Nephron progenitor cell (in vitro differentiated cells): ENCODE measurements around the gene ARHGAP45.

Source experiments
- DNase-seq: peaks from one replicate; pipeline ENCODE4 v3.0.0; 2021
- H3K27ac Mint-ChIP-seq: 2 replicates; pipeline ENCODE4 v1.8.0; 2021; ENCODE audit warnings: mild to moderate bottlenecking, moderate library complexity, mixed read lengths
- H3K27me3 Mint-ChIP-seq: 2 replicates; pipeline ENCODE4 v1.8.0; 2021; ENCODE audit warnings: mild to moderate bottlenecking, low read depth, mixed read lengths; ENCODE audit not compliant: poor library complexity
- H3K36me3 Mint-ChIP-seq: 2 replicates; pipeline ENCODE4 v1.8.0; 2021; ENCODE audit warnings: low read depth, mixed read lengths
- H3K4me1 Mint-ChIP-seq: 2 replicates; pipeline ENCODE4 v1.8.0; 2021; ENCODE audit warnings: mixed read lengths
- H3K4me3 Mint-ChIP-seq: 2 replicates; pipeline ENCODE4 v1.8.0; 2021; ENCODE audit warnings: mild to moderate bottlenecking, moderate library complexity, mixed read lengths
- H3K9me3 Mint-ChIP-seq: 2 replicates; pipeline ENCODE4 v1.8.0; 2021; ENCODE audit warnings: mild to moderate bottlenecking, moderate library complexity, mixed read lengths
- TF ChIP-seq, protein P1 (sequence below): fragments of 200-600 bp; sonication (generic); IDR thresholded peaks from 2 replicates; pipeline ENCODE4 v1.5.0; 2021; ENCODE audit warnings: antibody characterized with exemption

ARHGAP45 gene

DNA sequence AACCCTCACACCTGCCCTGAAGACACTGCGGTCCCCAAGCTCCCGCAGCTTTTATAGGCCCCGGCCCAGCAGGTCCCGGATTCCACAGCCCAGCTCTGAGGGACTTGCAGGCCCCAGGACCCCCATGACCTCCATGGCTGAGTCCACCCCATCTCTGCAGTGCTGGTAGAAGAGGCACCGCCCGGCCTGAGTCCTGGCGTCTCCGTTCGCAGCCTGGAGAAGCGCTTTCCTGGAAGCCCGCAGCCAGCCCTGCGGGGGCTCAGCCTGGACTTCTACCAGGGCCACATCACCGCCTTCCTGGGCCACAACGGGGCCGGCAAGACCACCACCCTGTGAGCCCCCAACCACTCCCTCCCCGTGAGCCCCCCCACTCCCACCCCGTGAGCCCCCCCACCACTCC lies 17.9 kb upstream of the ARHGAP45 start:
- H3K4me1 Mint-ChIP-seq = peaks cover 14% of the 10 kb centered on the region
- H3K4me3 Mint-ChIP-seq = no peak overlapping the region
- H3K27me3 Mint-ChIP-seq = no peaks in the 10 kb centered on the region
- no peak overlapping the region for H3K27ac Mint-ChIP-seq
- no peaks in the 10 kb centered on the region for H3K9me3 Mint-ChIP-seq
- TF ChIP-seq, protein P1, sequence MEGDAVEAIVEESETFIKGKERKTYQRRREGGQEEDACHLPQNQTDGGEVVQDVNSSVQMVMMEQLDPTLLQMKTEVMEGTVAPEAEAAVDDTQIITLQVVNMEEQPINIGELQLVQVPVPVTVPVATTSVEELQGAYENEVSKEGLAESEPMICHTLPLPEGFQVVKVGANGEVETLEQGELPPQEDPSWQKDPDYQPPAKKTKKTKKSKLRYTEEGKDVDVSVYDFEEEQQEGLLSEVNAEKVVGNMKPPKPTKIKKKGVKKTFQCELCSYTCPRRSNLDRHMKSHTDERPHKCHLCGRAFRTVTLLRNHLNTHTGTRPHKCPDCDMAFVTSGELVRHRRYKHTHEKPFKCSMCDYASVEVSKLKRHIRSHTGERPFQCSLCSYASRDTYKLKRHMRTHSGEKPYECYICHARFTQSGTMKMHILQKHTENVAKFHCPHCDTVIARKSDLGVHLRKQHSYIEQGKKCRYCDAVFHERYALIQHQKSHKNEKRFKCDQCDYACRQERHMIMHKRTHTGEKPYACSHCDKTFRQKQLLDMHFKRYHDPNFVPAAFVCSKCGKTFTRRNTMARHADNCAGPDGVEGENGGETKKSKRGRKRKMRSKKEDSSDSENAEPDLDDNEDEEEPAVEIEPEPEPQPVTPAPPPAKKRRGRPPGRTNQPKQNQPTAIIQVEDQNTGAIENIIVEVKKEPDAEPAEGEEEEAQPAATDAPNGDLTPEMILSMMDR = no peak
- no peaks in the 10 kb centered on the region for H3K36me3 Mint-ChIP-seq
- no peak for DNase-seq

DNA sequence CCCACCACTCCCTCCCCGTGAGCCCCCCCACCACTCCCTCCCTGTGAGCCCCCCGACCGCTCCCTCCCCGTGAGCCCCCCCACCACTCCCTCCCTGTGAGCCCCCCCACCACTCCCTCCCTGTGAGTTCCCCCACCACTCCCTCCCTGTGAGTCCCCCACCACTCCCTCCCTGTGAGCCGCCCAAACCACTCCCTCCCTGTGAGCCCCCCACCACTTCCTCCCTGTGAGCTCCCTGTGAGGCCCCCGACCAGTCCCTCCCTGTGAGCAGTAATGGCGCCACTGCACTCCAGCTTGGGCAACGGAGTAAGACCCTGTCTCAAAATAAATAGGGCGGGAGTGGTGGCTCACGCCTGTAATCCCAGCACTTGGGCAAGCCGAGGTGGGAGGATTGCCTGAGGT lies 17.2 kb upstream of the ARHGAP45 start:
- no peaks in the 10 kb centered on the region for H3K9me3 Mint-ChIP-seq
- TF ChIP-seq, protein P1 = no peak
- no peak for DNase-seq

DNA sequence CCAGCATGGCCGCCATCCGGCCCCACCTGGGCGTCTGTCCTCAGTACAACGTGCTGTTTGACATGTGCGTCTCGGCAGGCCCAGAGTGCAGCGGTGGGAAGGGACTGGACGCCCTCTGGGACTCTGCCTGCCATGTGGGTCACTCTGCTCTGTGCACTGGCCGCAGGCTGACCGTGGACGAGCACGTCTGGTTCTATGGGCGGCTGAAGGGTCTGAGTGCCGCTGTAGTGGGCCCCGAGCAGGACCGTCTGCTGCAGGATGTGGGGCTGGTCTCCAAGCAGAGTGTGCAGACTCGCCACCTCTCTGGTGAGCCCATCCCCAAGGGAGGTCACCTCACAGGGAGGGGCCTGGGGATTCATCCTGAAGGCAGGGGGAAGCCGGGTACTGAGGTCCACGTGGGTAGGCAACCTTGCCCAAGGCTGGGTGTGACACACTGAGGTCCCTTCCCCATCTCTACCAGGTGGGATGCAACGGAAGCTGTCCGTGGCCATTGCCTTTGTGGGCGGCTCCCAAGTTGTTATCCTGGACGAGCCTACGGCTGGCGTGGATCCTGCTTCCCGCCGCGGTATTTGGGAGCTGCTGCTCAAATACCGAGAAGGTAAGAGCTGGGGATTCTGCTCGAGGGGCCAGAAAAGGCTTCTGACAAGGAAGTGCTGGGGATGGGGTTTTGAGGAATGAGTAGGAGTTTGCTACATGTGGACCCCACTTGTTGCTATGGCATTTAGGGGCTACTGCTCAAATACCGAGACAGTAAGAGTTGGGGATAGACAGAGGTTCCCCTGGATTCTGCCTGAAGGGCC lies 15.8 kb upstream of the ARHGAP45 start:
- H3K4me1 Mint-ChIP-seq = peaks cover 10% of the 10 kb centered on the region
- H3K4me3 Mint-ChIP-seq = no peak overlapping the region
- peak overlapping the region; percentile 98 for H3K27ac Mint-ChIP-seq
- TF ChIP-seq, protein P1 = no peak
- H3K27me3 Mint-ChIP-seq = no peaks in the 10 kb centered on the region
- H3K36me3 Mint-ChIP-seq = no peaks in the 10 kb centered on the region
- DNase-seq = no peak
- no peaks in the 10 kb centered on the region for H3K9me3 Mint-ChIP-seq

More for the DNA sequence above, 17.2 kb upstream of the ARHGAP45 start:
- Mint-ChIP-seq H3K4me3 (no peak overlapping the region), H3K4me1 (peaks cover 14% of the 10 kb centered on the region), H3K36me3 (no peaks in the 10 kb centered on the region), H3K27me3 (no peaks in the 10 kb centered on the region), H3K27ac (peak overlapping the region; percentile 32)

DNA sequence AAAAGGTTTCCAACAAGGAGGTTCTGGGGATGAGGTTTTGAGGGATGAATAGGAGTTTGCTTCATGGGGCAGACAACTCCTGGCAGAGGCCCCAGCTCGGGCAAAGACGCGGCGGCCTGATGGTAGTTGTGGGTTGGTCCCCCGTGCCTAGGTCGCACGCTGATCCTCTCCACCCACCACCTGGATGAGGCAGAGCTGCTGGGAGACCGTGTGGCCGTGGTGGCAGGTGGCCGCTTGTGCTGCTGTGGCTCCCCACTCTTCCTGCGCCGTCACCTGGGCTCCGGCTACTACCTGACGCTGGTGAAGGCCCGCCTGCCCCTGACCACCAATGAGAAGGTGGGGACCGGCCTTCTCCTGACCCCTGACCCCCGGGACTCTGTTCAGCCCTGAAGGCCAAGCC lies 15.2 kb upstream of the ARHGAP45 start:
- TF ChIP-seq, protein P1 = no peak
- peaks cover 3% of the 10 kb centered on the region for H3K27me3 Mint-ChIP-seq
- H3K4me3 Mint-ChIP-seq = no peak overlapping the region
- peak overlapping the region; percentile 98 for H3K27ac Mint-ChIP-seq
- peaks cover 16% of the 10 kb centered on the region for H3K4me1 Mint-ChIP-seq
- DNase-seq = no peak
- H3K36me3 Mint-ChIP-seq = no peaks in the 10 kb centered on the region
- no peaks in the 10 kb centered on the region for H3K9me3 Mint-ChIP-seq

DNA sequence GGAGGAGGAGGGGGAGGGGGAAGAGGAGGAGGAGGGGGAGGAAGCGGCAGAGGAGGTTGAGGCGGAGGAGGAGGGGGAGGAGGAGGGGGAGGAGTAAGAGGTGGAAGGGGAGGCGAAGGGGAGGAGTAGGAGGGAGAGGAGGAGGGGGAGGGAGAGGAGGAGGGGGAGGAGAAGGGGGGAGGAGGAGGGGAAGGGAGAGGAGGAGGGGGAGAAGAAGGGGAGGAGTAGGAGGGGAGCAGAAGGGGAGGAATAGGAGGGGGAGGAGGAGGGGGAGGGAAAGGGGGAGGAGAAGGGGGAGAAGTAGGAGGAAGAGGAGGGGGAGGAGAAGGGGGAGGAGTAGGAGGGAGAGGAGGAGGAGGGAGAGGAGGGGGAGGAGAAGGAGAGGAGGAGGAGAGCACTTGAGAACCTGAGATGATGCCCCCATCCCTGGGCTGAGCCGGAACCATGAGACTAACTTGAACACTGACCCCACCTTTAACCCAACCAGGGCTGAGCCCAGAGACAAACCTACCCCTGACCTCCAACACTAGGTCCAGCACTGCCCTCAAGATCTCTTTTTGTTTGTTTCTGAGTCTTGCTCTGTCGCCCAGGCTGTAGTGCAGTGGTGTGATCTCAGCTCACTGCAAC lies 14.5 kb upstream of the ARHGAP45 start:
- TF ChIP-seq, protein P1 = no peak
- H3K36me3 Mint-ChIP-seq = no peaks in the 10 kb centered on the region
- no peak for DNase-seq
- H3K4me3 Mint-ChIP-seq = no peak overlapping the region
- H3K9me3 Mint-ChIP-seq = no peaks in the 10 kb centered on the region
- peaks cover 17% of the 10 kb centered on the region for H3K4me1 Mint-ChIP-seq
- no peak overlapping the region for H3K27ac Mint-ChIP-seq
- peaks cover 3% of the 10 kb centered on the region for H3K27me3 Mint-ChIP-seq
